SK-N-MC (cell line): ENCODE results near the gene HINT3.

Experiments
- EZH2 ChIP-seq: fragments of 200-600 bp; sonication (generic); IDR thresholded peaks from one replicate; pipeline ENCODE4 v1.6.1; 2017; ENCODE audit warnings: antibody characterized with exemption
- FOXP2 ChIP-seq: optimal IDR thresholded peaks from 2 replicates; pipeline ENCODE3; 2011; ENCODE audit warnings: mild to moderate bottlenecking, moderate library complexity; ENCODE audit not compliant: insufficient read depth; ENCODE audit errors: extremely low read length, control extremely low read depth
- POLR2AphosphoS5 ChIP-seq: IDR thresholded peaks from 2 replicates; pipeline ENCODE4 v1.6.1; 2012; ENCODE audit warnings: mild to moderate bottlenecking, low read depth, low read length, borderline replicate concordance

- TF ChIP-seq POLR2AphosphoS5 (no peak), EZH2 (no peak), FOXP2 (no peak)
Measured at GRCh38 chr6:125994670-125995488, 38.3 kb downstream of the HINT3 start.
